Gastroesophageal sphincter (tissue), 4 donors: ENCODE data around the gene TAPT1. TPM values are rescaled to one million over a fixed set of nuclear protein-coding genes. Genes with fewer than 3 reads are reported as not detected.
A peak's percentile ranks its signal among the peaks of the same experiment; 100 is the strongest.

Experiments
- ATAC-seq: fragments of 150-250 bp; one replicate; pipeline ENCODE4 v1.9.1; 2016; ENCODE audit warnings: mild to moderate bottlenecking, moderate library complexity
- H3K27ac ChIP-seq, 4 donors: fragments of 200-600 bp; sonication (generic) in 3 of 4; 1 replicate in 3 of 4; 2 replicates in 1 of 4; pipeline ENCODE4 v1.5.1; 2016 to 2019
- H3K27me3 ChIP-seq: fragments of 200-600 bp; sonication (generic); one replicate; pipeline ENCODE4 v1.5.1; 2019
- H3K36me3 ChIP-seq, 2 donors: fragments of 200-600 bp; sonication (generic); one replicate each; pipeline ENCODE4 v1.5.1; 2019; ENCODE audit warnings: control low read depth in 1 of 2
- H3K4me1 ChIP-seq, 3 donors: fragments of 200-600 bp; sonication (generic); 1 replicate in 2 of 3; 2 replicates in 1 of 3; pipeline ENCODE4 v1.5.1; 2016 to 2019; ENCODE audit warnings: control low read depth in 2 of 3
- H3K4me3 ChIP-seq, 2 donors: fragments of 200-600 bp; sonication (generic); one replicate each; pipeline ENCODE4 v1.5.1; 2019; ENCODE audit warnings: mild to moderate bottlenecking in 1 of 2, moderate library complexity in 1 of 2
- H3K9me3 ChIP-seq, 3 donors: fragments of 200-600 bp; sonication (generic); one replicate each; pipeline ENCODE4 v1.5.1; 2017 to 2019; ENCODE audit warnings: control low read depth in 2 of 3
- CTCF ChIP-seq, 4 experiments: fragments of 200-600 bp in 2 of 4; fragments of 450-650 bp in 2 of 4; sonication (generic) in 1 of 4; IDR thresholded peaks; one replicate each; pipeline ENCODE4 v1.5.1; 2017 to 2019; ENCODE audit warnings: antibody characterized with exemption in 4 of 4, mild to moderate bottlenecking in 2 of 4, moderate library complexity in 2 of 4
- EP300 ChIP-seq: sonication (generic); formaldehyde crosslinking; IDR thresholded peaks from one replicate; pipeline ENCODE4 v1.6.1; 2017; ENCODE audit warnings: antibody characterized with exemption, mild to moderate bottlenecking
- POLR2A ChIP-seq, 2 donors: fragments of 450-650 bp; IDR thresholded peaks; one replicate each; pipeline ENCODE4 v1.6.1; 2017; ENCODE audit warnings: antibody characterized with exemption in 2 of 2, mild to moderate bottlenecking in 2 of 2, moderate library complexity in 1 of 2
- POLR2AphosphoS5 ChIP-seq: sonication (generic); formaldehyde crosslinking; IDR thresholded peaks from one replicate; pipeline ENCODE4 v1.6.1; 2017; ENCODE audit warnings: antibody characterized with exemption
- WGBS, 2 donors: methylation state at CpG; one replicate each; pipeline ENCODE4 v1.1.5; 2018; ENCODE audit warnings: low coverage in 1 of 2; 5-methylcytosine and 5-hydroxymethylcytosine counted together
- total RNA-seq, 4 donors: library from RNA; depleted of rRNA; stranded (reverse); fragments of >200 nt; gene quantifications; one replicate each; pipeline ENCODE4 v1.1.0, GENCODE V29; 2016

Gene TAPT1
- total RNA-seq, 4 donors from 2014 or later, result 29.9 to 40.4 (median 35.9) TPM

- H3K4me1 ChIP-seq, result peaks cover 0 to 9% (median 0%) of the 10 kb centered on the region in 3 donors
- ATAC-seq, result no peak
Measured at GRCh38 chr4:16268290-16268689, 42.0 kb upstream of the TAPT1 start.

GRCh38 chr4:16267639-16268038, 41.4 kb upstream of the TAPT1 start:
- no peaks in the 10 kb centered on the region for H3K9me3 ChIP-seq
- ATAC-seq, result no peak
- H3K36me3 ChIP-seq, result no peaks in the 10 kb centered on the region
- WGBS, 2 donors, result 86 to 91% methylated on average over 1 of the region's 1 CpG
- no peak overlapping the region for H3K27ac ChIP-seq
- TF ChIP-seq POLR2A (IDR thresholded peaks at IDR 0.05) (no peak), POLR2AphosphoS5 (no peak), EP300 (no peak), CTCF (IDR thresholded peaks at IDR 0.05) (no peak)
- peaks cover 0 to 9% (median 0%) of the 10 kb centered on the region in 3 donors for H3K4me1 ChIP-seq
- no peak overlapping the region for H3K4me3 ChIP-seq
- no peaks in the 10 kb centered on the region for H3K27me3 ChIP-seq

More at GRCh38 chr4:16268290-16268689, 42.0 kb upstream of the TAPT1 start:
- no peak overlapping the region for H3K4me3 ChIP-seq
- H3K36me3 ChIP-seq, result no peaks in the 10 kb centered on the region
- H3K9me3 ChIP-seq, result no peaks in the 10 kb centered on the region
- H3K27ac ChIP-seq, result no peak overlapping the region
- H3K27me3 ChIP-seq, result no peaks in the 10 kb centered on the region
- 66 to 100% methylated on average over 2 to 3 of the region's 3 CpGs for WGBS, 2 donors
- TF ChIP-seq EP300 (no peak), POLR2AphosphoS5 (no peak), CTCF (IDR thresholded peaks at IDR 0.05) (no peak), POLR2A (IDR thresholded peaks at IDR 0.05) (no peak)

GRCh38 chr4:16265820-16266219, 39.5 kb upstream of the TAPT1 start:
- H3K27ac ChIP-seq, result no peak overlapping the region
- no peaks in the 10 kb centered on the region for H3K9me3 ChIP-seq
- H3K4me3 ChIP-seq, result no peak overlapping the region
- no CpG with 5 or more reads among the region's 3 CpGs for WGBS, 2 donors
- no peaks in the 10 kb centered on the region for H3K27me3 ChIP-seq
- peaks cover 0 to 9% (median 0%) of the 10 kb centered on the region in 3 donors for H3K4me1 ChIP-seq
- no peaks in the 10 kb centered on the region for H3K36me3 ChIP-seq
- TF ChIP-seq POLR2A (IDR thresholded peaks at IDR 0.05) (no peak), EP300 (no peak), CTCF (IDR thresholded peaks at IDR 0.05) (no peak), POLR2AphosphoS5 (no peak)
- no peak for ATAC-seq

- Histone ChIP-seq H3K27me3 (no peaks in the 10 kb centered on the region), H3K4me3 (no peak overlapping the region), H3K9me3 (no peaks in the 10 kb centered on the region), H3K36me3 (no peaks in the 10 kb centered on the region), H3K4me1 (peaks cover 0 to 9% (median 0%) of the 10 kb centered on the region in 3 donors), H3K27ac (no peak overlapping the region)
- ATAC-seq, result no peak
- WGBS, 2 donors, result 14 to 25% methylated on average over 3 of the region's 3 CpGs
- TF ChIP-seq POLR2A (IDR thresholded peaks at IDR 0.05), result no peak
- peak; percentile 35 to 71 (median 70) for TF ChIP-seq CTCF (IDR thresholded peaks at IDR 0.05)
Measured at GRCh38 chr4:16264798-16265197, 38.5 kb upstream of the TAPT1 start.

GRCh38 chr4:16263056-16263455, 36.8 kb upstream of the TAPT1 start:
- no peaks in the 10 kb centered on the region for H3K27me3 ChIP-seq
- H3K4me1 ChIP-seq, result peaks cover 0 to 4% (median 0%) of the 10 kb centered on the region in 3 donors
- ATAC-seq, result no peak
- no peak overlapping the region for H3K27ac ChIP-seq
- TF ChIP-seq POLR2A (IDR thresholded peaks at IDR 0.05) (no peak), EP300 (no peak), CTCF (IDR thresholded peaks at IDR 0.05) (no peak), POLR2AphosphoS5 (no peak)
- H3K9me3 ChIP-seq, result no peaks in the 10 kb centered on the region
- 90 to 94% methylated on average over 2 of the region's 2 CpGs for WGBS, 2 donors
- H3K4me3 ChIP-seq, result no peak overlapping the region
- H3K36me3 ChIP-seq, result no peaks in the 10 kb centered on the region
